HG03196 (cell line): Measurements from ENCODE around the gene CHD9NB.

Source experiments
- ATAC-seq: cut with Tn5 transposase; IDR thresholded peaks from one replicate; pipeline ENCODE4 v1.9.1; 2021; ENCODE audit not compliant: unreplicated experiment

CHD9NB gene

GRCh38 chr16:53034306-53034705 is 18.4 kb downstream of the CHD9NB start:
- ATAC-seq, result no peak

DNA sequence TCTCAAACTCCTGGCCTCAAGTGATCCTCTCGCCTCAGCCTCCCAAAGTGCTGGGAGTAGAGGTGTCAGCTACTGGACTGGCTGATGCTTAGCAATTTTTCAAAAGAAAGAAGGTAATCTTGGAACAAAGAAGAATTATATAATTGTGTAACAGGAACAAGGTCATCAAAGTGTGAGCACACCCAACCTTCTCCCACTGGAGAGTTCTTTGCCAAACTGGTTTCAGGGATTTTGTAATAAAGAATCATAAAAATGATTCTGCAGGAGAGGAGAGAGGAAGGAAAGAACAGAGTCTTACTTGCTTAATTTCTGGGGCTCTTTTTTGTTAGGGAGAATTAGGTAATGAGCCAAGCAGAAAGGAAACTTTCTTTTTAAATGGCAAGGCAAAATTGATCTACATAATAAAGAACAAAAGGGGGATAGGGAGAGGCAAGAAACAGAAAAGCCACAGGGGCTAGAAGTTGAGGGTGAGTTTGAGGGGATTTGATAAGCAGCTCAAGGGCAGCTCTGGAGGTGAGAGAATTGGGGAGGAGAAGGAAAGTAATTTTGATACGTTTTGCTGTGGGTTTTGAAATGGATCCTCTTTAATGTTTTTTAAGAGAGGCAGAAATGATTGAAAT is 21.3 kb downstream of the CHD9NB start:
- ATAC-seq, result no peak

GRCh38 chr16:53029971-53030370 is 22.7 kb downstream of the CHD9NB start:
- ATAC-seq, result no peak

DNA sequence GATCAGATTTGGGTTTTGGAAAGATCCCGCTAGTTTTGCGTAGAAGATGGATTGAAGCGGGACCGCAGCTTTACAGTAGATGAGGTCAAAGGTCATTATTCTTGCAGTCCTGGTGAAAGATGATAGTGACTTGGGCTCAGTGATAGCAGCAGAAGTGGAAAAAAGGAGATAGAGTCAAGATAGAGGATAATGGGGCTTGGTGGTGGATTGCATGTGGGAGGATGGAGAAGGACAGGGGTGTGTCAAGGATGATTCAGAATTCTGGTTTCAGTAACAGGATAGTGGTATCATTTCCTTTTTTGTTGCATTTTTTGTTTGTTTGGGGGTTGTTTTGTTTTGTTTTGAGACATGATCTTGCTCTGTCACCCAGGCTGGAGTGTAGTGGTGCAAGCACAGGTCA is 28.7 kb downstream of the CHD9NB start:
- ATAC-seq, result no peak

- ATAC-seq, result no peak
Observed at GRCh38 chr16:53022374-53022773, 30.3 kb downstream of the CHD9NB start.

DNA sequence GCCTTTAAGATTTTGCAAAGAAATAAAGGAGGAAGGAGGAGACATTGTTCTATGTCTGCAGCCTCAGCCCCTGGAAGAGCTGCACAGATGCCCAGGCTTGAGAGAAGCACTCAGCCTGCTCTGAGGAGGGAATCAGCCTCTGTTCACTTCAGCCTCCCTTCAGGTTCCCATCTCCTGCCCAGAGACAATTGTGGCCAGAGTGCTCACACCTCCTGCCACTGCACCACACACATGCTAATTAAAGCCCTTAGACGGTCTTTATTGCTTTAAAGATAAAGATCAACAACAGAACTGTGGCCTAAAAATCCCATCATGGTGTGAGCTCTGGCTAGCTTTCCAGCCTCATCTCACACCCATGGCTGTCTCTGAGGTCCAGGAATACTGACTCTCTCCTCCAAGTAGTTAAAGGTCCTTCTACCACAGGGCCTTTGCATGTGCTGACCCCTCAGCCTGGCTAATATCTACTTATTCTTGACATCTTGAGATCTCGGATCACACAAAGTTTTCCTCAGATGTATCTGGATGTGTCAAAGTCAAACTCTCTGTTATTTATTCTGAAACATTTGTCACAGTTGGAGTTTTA is 33.8 kb downstream of the CHD9NB start:
- no peak for ATAC-seq

DNA sequence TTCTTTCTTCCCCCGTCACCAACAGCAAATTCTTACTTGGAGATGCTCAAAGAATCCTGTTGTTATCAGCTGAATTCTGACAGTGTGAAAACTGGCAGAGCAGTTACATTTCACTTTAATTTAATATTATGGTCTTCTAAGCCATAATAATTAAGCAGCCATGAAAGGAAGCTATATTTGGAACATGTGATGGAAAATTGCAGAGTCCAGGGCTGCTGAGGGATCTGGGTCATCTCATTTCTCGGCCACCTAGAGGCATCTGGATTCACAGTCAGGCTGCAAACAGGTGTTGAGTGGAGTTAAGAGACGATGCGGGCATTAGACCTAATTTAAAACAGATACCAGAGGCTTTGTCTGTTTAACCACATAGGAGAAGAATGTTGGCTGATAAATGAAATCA is 38.4 kb downstream of the CHD9NB start:
- ATAC-seq, result no peak

DNA sequence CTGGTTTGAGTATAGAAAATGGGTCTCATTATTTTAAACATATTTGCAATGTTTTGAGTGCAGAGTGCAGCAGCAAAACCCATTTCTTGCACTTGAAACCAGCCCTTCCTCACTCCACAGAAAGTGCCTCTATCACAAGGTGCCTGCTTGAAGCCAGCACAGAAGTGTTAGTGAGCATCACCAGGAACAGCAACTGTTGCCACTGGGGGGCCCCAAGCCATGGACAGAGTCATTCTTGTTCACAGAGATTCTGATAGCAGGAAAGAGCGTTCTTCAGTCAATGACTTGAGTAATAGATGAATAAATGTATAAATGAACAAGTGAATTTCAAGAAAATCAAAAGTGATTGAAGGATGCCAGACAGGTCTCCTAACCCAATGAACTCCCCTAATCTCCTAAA is 45.6 kb downstream of the CHD9NB start:
- ATAC-seq, result no peak

DNA sequence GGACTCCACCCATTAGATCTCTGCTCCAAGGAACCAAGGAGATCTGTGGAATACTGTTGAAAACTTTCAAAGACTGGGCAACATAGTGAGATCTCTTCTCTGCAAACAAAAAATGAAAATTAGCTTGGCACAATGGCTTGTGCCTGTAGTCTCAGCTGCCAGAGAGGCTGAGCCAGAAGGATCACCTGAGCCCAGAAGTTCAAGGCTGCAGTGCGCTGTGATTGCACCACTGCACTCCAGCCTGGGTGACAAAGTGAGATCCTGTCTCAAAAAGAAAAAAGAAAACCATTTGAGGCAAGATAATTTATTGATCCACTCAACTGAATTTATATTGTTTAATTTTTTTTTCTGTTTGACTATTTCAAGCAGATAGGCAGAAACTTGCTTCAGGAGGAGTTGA is 54.8 kb downstream of the CHD9NB start:
- no peak for ATAC-seq

DNA sequence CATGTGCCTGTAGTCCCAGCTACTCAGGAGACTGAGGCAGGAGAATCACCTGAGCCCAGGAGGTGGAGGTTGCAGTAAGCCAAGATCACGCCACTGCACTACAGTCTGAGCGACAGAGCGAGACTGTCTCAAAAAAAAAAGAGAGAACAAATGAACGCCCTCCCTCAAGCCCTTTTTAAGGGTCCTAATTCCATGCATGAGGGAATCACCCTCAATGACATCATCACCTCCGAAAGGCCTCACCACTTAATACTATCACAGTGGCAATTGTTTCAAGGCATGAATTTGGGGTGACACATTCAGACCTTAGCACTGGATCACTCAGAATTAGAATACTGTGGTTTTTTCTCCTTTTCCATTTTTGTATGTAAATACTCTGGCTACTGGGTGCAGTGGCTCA is 57.8 kb downstream of the CHD9NB start:
- no peak for ATAC-seq

DNA sequence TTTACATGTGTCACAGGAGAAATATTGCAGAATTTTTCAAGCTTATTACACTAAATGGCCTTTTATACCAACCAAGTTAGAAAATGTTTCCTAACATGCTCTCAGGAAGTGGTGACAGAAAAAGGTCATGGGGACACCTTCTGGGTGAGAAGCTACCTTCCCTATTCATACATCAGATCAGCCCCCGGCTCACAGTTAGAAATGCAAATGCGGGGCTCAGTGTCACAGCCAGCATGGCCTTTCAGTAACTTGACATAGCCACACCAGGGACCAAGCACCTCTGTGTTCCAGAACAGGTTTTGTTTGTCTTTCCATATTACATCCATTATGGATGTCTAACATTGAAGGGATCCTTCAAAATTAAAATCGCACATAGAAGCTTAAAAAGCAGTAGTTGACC is 59.5 kb downstream of the CHD9NB start:
- ATAC-seq, result no peak

- no peak for ATAC-seq
Observed at GRCh38 chr16:52991572-52991971, 61.1 kb downstream of the CHD9NB start.
